Smooth muscle cell (in vitro differentiated cells): ENCODE data around the gene CRTAP. TPM values are rescaled to one million over a fixed set of nuclear protein-coding genes. Genes with fewer than 3 reads are reported as not detected.
"Not testable (repeated sequence)": the region's sequence is repeated elsewhere in the genome, so short reads cannot be mapped to it uniquely, and the experiment has no call there.

ENCODE experiments used
- DNase-seq: peaks from one replicate; lab custom pipeline; 2025; ENCODE audit not compliant: unreplicated experiment; lab: John Stamatoyannopoulos, UW
- H2AFZ ChIP-seq: fragments of 200-600 bp; sonication (generic); 2 replicates; pipeline ENCODE4 v1.6.0; 2016; ENCODE audit warnings: antibody characterized with exemption, low read depth, mild to moderate bottlenecking
- H3F3A ChIP-seq: fragments of 200-600 bp; sonication (generic); 2 replicates; pipeline ENCODE4 v1.6.0; 2017; ENCODE audit warnings: antibody characterized with exemption, low read depth
- H3K27ac ChIP-seq: fragments of 200-600 bp; sonication (generic); 2 replicates; pipeline ENCODE4 v1.5.1; 2016; ENCODE audit warnings: low read depth, mild to moderate bottlenecking
- H3K27me3 ChIP-seq: fragments of 200-600 bp; sonication (generic); 2 replicates; pipeline ENCODE4 v1.6.1; 2016; ENCODE audit warnings: low read depth, mild to moderate bottlenecking
- H3K36me3 ChIP-seq: fragments of 200-600 bp; sonication (generic); 2 replicates; pipeline ENCODE4 v1.5.1; 2016; ENCODE audit warnings: low read depth
- H3K4me1 ChIP-seq: fragments of 200-600 bp; sonication (generic); 2 replicates; pipeline ENCODE4 v1.5.1; 2016; ENCODE audit warnings: low read depth
- H3K4me2 ChIP-seq: fragments of 200-600 bp; sonication (generic); 2 replicates; pipeline ENCODE4 v1.6.0; 2016; ENCODE audit warnings: mild to moderate bottlenecking
- H3K4me3 ChIP-seq: fragments of 200-600 bp; sonication (generic); 2 replicates; pipeline ENCODE4 v1.5.1; 2016; ENCODE audit warnings: mild to moderate bottlenecking
- H3K79me2 ChIP-seq: fragments of 200-600 bp; sonication (generic); 2 replicates; pipeline ENCODE4 v1.6.0; 2016; ENCODE audit warnings: low read depth, mild to moderate bottlenecking
- H3K9ac ChIP-seq: fragments of 200-600 bp; sonication (generic); 2 replicates; pipeline ENCODE4 v1.6.0; 2016; ENCODE audit warnings: low read depth
- H3K9me3 ChIP-seq: fragments of 200-600 bp; sonication (generic); replicated peaks from 2 replicates; pipeline ENCODE4 v1.5.1; 2016; ENCODE audit warnings: low read depth
- H4K20me1 ChIP-seq: fragments of 200-600 bp; sonication (generic); 2 replicates; pipeline ENCODE4 v1.6.0; 2016; ENCODE audit warnings: low read depth
- WGBS: methylation state at CpG from one replicate; pipeline ENCODE4 v1.1.7; 2016; ENCODE audit warnings: low lambda C conversion rate; 5-methylcytosine and 5-hydroxymethylcytosine counted together
- polyA plus RNA-seq: library from polyadenylated mRNA; unstranded; fragments of >200 nt; fragmentation: Nextera tagmentation; extraction: Ambion mirVana; gene quantifications from 2 replicates; pipeline ENCODE4 v1.2.1, GENCODE V29; 2016
- total RNA-seq: library from RNA; depleted of rRNA; stranded (reverse); fragments of >200 nt; gene quantifications from 2 replicates; pipeline ENCODE4 v1.2.3, GENCODE V29; 2014
- TF ChIP-seq, protein P1 (sequence below): fragments of 200-600 bp; sonication (generic); IDR thresholded peaks from 2 replicates; pipeline ENCODE4 v1.5.1; 2017; ENCODE audit warnings: borderline replicate concordance, mild to moderate bottlenecking, antibody characterized with exemption; ENCODE audit not compliant: insufficient read depth, poor library complexity, severe bottlenecking

Gene CRTAP
- total RNA-seq (206 and 235 TPM in 2 replicates), polyA plus RNA-seq (147 and 195 TPM in 2 replicates)

DNA sequence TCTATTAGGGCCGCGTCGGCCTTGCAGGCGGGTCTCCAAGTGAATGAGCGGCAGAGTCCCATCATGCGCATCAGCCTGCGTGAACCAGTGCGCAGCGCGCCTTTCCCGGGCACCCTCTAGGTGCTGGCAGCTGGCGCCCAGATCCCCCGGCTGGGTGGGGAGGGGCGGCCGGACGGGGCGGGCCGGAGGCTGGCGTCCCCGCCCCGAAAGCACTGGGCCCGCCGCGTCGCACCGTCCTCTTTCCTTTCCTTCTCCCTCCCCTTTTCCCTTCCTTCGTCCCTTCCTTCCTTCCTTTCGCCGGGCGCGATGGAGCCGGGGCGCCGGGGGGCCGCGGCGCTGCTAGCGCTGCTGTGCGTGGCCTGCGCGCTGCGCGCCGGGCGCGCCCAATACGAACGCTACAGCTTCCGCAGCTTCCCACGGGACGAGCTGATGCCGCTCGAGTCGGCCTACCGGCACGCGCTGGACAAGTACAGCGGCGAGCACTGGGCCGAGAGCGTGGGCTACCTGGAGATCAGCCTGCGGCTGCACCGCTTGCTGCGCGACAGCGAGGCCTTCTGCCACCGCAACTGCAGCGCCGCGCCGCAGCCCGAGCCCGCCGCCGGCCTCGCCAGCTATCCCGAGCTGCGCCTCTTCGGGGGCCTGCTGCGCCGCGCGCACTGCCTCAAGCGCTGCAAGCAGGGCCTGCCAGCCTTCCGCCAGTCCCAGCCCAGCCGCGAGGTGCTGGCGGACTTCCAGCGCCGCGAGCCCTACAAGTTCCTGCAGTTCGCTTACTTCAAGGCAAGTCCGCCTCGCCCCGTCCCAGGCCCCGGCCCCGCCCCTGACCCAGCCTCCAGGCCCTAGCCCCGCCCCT, at the start of gene CRTAP:
CRTAP (plus strand) TSS at position 243 of the 850 bp plus-strand sequence; CDS start at position 307, 64 bp downstream.
- H3K27ac ChIP-seq = peak within 1 kb of the TSS; percentile 72
- DNase-seq = peak; percentile 90
- no peak within 1 kb of the TSS for H3K9ac ChIP-seq
- H2AFZ ChIP-seq = peak within 1 kb of the TSS; percentile 90
- H3K4me1 ChIP-seq = peaks cover 12% of the 10 kb centered on the region
- H3F3A ChIP-seq = peaks cover 7% of the 10 kb centered on the region
- peak within 1 kb of the TSS; percentile 95 for H3K4me2 ChIP-seq
- peaks cover 25% of the 10 kb centered on the region for H4K20me1 ChIP-seq
- H3K27me3 ChIP-seq = no peaks in the 10 kb centered on the region
- H3K9me3 ChIP-seq = no peaks in the 10 kb centered on the region
- H3K36me3 ChIP-seq = no peaks in the 10 kb centered on the region
- H3K4me3 ChIP-seq = peak within 1 kb of the TSS; percentile 75
- under 1% methylated on average over 82 of the region's 98 CpGs for WGBS
- peaks cover 22% of the 10 kb centered on the region for H3K79me2 ChIP-seq
- TF ChIP-seq, protein P1, sequence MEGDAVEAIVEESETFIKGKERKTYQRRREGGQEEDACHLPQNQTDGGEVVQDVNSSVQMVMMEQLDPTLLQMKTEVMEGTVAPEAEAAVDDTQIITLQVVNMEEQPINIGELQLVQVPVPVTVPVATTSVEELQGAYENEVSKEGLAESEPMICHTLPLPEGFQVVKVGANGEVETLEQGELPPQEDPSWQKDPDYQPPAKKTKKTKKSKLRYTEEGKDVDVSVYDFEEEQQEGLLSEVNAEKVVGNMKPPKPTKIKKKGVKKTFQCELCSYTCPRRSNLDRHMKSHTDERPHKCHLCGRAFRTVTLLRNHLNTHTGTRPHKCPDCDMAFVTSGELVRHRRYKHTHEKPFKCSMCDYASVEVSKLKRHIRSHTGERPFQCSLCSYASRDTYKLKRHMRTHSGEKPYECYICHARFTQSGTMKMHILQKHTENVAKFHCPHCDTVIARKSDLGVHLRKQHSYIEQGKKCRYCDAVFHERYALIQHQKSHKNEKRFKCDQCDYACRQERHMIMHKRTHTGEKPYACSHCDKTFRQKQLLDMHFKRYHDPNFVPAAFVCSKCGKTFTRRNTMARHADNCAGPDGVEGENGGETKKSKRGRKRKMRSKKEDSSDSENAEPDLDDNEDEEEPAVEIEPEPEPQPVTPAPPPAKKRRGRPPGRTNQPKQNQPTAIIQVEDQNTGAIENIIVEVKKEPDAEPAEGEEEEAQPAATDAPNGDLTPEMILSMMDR = no peak

DNA sequence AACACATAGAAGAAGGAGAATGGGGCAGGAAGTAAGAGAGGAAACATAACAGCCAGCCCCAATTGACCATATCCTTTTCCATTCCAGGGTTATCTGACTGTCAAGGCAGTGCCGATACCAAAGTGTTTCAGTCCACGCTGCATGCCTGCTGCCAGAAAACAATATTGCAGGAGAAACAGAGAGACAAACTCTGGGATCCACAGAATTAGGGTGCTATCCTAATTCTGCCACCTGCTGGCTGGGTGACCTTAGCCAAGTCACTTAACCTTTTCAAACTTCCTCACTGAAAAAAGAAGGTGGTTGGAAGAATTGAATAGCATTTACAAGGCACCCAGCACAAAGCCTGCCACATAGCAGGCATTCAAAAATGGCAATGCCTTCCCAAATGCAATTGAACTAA, 48.9 kb upstream of the CRTAP start:
- Histone ChIP-seq H3K4me1 (no peaks in the 10 kb centered on the region), H3K4me2 (no peak overlapping the region), H3K36me3 (no peaks in the 10 kb centered on the region), H2AFZ (no peak overlapping the region), H3K27ac (no peak overlapping the region), H3K9ac (no peak overlapping the region), H3K9me3 (no peaks in the 10 kb centered on the region), H3K79me2 (no peaks in the 10 kb centered on the region), H3F3A (no peaks in the 10 kb centered on the region), H3K4me3 (no peak overlapping the region), H3K27me3 (no peaks in the 10 kb centered on the region), H4K20me1 (peaks cover 15% of the 10 kb centered on the region)
- DNase-seq = no peak
- WGBS = 86% methylated on average over 2 of the region's 2 CpGs
- TF ChIP-seq, protein P1 = no peak

DNA sequence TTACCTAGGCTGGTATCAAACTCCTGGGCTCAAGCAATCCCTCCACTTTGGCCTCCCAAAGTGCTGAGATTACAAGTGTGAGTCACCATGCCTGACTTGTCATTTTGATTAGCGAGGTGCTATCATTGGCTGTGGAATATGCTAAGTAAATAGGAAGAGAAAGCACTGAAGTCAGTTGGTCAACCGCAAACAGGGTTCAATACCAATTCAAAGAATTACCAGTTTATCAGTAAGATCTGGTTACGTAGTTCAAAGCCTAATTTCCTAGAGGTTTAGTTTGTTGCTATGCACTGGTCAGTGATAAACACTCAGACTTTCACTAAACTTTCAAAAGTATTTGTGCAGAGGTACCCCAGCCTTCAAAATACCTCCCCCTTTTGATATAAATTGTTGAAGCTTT, 46.3 kb upstream of the CRTAP start:
- TF ChIP-seq, protein P1 = no peak
- DNase-seq = no peak
- 61% methylated on average over 3 of the region's 3 CpGs for WGBS
- Histone ChIP-seq H2AFZ (no peak overlapping the region), H4K20me1 (peaks cover 28% of the 10 kb centered on the region), H3K79me2 (no peaks in the 10 kb centered on the region), H3F3A (no peaks in the 10 kb centered on the region), H3K4me2 (no peak overlapping the region), H3K27me3 (no peaks in the 10 kb centered on the region), H3K4me3 (no peak overlapping the region), H3K36me3 (no peaks in the 10 kb centered on the region), H3K27ac (no peak overlapping the region), H3K9me3 (no peaks in the 10 kb centered on the region), H3K9ac (no peak overlapping the region), H3K4me1 (no peaks in the 10 kb centered on the region)

DNA sequence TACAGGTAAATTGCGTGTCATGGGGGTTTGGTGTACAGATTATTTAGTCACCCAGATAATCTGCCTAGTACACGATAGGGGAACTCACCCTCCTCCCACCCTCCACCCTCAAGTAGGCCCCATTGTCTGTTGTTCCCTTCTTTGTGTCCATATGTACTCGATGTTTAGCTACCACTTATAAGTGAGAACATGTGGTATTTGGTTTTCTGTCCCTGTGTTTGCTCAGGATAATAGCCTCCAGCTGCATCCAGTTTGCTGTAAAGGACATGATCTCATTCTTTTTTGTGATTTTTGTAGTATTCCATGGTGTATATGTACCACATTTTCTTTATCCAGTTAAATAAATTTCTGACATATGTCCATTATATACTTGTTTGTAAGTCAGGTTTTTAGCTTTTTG, 44.0 kb upstream of the CRTAP start:
- not testable (repeated sequence) for H3K4me3 ChIP-seq, H2AFZ ChIP-seq, H3K27ac ChIP-seq, H3K27me3 ChIP-seq, H3K4me2 ChIP-seq, H3K79me2 ChIP-seq, H3K9me3 ChIP-seq, H3K4me1 ChIP-seq, H3K9ac ChIP-seq, H3K36me3 ChIP-seq, H3F3A ChIP-seq, DNase-seq
- H4K20me1 ChIP-seq = peaks cover 49% of the 10 kb centered on the region
- 51% methylated on average over 3 of the region's 3 CpGs for WGBS
